ENCODE data around the gene CAMK2A. TPM values are rescaled to one million over a fixed set of nuclear protein-coding genes. Genes with fewer than 3 reads are reported as not detected.

Gene CAMK2A
- total RNA-seq, 6 experiments from 2014 or later: 0.09 to 0.64 (median 0.18) TPM

DNA sequence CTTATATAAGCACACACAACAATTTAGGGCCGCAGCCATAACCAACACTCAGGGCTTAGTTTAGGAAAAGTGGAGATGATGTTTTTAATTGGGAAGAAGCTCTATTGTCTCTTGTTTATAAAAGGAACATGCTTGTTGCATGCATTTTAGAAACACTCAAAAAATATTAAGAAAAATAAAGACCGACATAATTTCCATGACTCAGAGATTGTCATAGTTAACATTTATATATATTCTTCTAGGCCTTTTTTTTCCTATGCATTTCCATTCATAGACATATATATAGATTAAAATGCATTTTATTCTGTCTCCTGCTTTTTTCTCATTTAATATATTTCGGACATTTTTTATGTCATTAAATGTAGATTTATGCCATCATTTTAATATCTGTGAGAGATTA is 26.7 kb upstream of the CAMK2A start:
- H3K27ac Mint-ChIP-seq: peak overlapping the region; percentile 97
- H3K4me1 Mint-ChIP-seq (ENCODE audit: low read depth): peaks cover 75% of the 10 kb centered on the region
- no peak overlapping the region for H3K4me3 Mint-ChIP-seq
- DNase-seq: no peak
- TF ChIP-seq, protein P1, sequence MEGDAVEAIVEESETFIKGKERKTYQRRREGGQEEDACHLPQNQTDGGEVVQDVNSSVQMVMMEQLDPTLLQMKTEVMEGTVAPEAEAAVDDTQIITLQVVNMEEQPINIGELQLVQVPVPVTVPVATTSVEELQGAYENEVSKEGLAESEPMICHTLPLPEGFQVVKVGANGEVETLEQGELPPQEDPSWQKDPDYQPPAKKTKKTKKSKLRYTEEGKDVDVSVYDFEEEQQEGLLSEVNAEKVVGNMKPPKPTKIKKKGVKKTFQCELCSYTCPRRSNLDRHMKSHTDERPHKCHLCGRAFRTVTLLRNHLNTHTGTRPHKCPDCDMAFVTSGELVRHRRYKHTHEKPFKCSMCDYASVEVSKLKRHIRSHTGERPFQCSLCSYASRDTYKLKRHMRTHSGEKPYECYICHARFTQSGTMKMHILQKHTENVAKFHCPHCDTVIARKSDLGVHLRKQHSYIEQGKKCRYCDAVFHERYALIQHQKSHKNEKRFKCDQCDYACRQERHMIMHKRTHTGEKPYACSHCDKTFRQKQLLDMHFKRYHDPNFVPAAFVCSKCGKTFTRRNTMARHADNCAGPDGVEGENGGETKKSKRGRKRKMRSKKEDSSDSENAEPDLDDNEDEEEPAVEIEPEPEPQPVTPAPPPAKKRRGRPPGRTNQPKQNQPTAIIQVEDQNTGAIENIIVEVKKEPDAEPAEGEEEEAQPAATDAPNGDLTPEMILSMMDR (IDR thresholded peaks at IDR 0.05): no peak
- no peaks in the 10 kb centered on the region for H3K9me3 Mint-ChIP-seq
- peaks cover 5% of the 10 kb centered on the region for H3K27me3 Mint-ChIP-seq (ENCODE audit: insufficient read depth)
- no peaks in the 10 kb centered on the region for H3K36me3 Mint-ChIP-seq (ENCODE audit: low read depth)

DNA sequence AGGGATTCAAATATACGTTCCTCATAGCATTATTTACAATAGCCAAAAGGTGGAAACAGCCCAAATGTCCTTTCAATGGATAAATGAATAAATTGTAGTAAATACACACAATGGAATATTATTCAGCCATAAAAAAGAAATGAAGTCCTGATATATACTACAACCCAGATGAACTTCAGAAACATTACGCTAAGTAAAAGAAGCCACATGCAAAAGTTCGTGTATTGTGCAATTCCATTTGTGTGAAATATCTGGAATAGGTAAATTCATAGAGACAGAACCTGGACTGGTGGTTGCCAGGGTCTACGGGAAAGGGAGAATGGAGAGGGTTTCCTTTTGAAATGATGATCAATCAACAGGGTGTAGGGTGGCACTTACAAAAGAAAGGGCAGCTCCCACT is 25.7 kb upstream of the CAMK2A start:
- Mint-ChIP-seq H3K9me3 (no peaks in the 10 kb centered on the region), H3K36me3 (ENCODE audit: low read depth) (no peaks in the 10 kb centered on the region), H3K4me1 (ENCODE audit: low read depth) (peaks cover 78% of the 10 kb centered on the region), H3K27me3 (ENCODE audit: insufficient read depth) (peaks cover 5% of the 10 kb centered on the region), H3K4me3 (no peak overlapping the region), H3K27ac (no peak overlapping the region)
- no peak for DNase-seq
- TF ChIP-seq, protein P1 (IDR thresholded peaks at IDR 0.05): no peak

DNA sequence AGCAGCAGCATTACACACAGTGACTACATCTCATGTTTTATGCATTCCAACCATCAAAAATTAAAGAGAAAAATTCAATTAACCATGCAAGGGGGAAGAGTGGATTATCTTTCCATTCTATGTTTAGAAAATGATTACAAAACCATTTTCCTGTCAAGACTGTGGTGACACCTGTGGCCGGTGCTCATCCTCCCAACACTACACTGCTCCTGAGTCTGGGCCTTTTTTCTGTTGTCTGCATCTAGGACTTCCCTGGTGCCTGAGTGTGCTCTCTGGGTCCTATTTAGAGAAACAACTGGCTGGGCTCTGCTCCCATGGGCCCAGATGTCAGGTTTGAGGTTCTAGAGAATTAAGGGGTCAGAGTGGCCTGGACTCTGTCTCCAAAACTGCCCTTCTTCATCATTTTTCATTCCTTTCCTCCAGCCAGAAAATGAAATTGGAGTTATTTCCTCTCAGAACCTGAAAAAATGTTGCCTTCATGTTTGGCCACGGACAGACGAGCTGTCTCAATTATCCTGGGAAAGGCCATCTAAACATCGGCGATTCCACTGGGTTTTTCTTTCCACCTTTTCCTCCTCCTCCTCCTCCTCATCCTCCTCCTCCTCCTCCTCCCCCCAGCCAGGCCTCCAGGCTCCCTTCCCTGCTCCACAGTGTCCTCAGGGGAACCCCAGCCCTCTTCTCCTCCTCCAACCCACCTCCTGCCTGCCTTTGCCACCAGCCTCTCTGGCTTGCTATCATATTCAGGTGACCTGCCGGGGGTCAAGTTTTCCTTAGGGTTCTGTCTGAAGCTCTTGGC is 24.5 kb upstream of the CAMK2A start:
- no peaks in the 10 kb centered on the region for H3K36me3 Mint-ChIP-seq (ENCODE audit: low read depth)
- TF ChIP-seq, protein P1 (IDR thresholded peaks at IDR 0.05): no peak
- H3K9me3 Mint-ChIP-seq: no peaks in the 10 kb centered on the region
- DNase-seq: no peak
- no peak overlapping the region for H3K4me3 Mint-ChIP-seq
- no peak overlapping the region for H3K27ac Mint-ChIP-seq
- H3K4me1 Mint-ChIP-seq (ENCODE audit: low read depth): peaks cover 77% of the 10 kb centered on the region
- H3K27me3 Mint-ChIP-seq (ENCODE audit: insufficient read depth): peaks cover 2% of the 10 kb centered on the region; the same call in 1 of the 2 replicates

DNA sequence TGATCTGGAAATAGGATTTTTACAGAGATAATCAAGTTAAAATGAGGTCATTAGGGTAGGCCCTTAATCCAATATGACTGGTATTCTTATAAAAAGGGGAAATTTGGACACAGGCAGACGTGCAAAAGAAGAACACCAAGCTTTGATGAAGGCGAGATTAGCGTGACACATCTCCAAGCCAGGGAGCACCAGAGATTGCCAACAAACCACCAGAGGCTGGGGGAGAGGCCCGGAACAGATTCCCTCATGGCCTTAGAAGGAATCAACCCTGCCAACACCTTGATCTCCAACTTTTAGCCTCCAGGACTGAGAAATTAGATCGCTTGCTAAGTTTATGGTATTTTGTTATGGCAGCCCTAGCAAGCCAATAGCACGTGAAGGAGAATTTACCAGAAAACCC is 23.9 kb upstream of the CAMK2A start:
- no peaks in the 10 kb centered on the region for H3K36me3 Mint-ChIP-seq (ENCODE audit: low read depth)
- no peak overlapping the region for H3K4me3 Mint-ChIP-seq
- no peaks in the 10 kb centered on the region for H3K9me3 Mint-ChIP-seq
- H3K4me1 Mint-ChIP-seq (ENCODE audit: low read depth): peaks cover 72% of the 10 kb centered on the region
- TF ChIP-seq, protein P1 (IDR thresholded peaks at IDR 0.05): no peak
- no peak for DNase-seq
- H3K27ac Mint-ChIP-seq: no peak overlapping the region
- peaks cover 2% of the 10 kb centered on the region; the same call in 1 of the 2 replicates for H3K27me3 Mint-ChIP-seq (ENCODE audit: insufficient read depth)

DNA sequence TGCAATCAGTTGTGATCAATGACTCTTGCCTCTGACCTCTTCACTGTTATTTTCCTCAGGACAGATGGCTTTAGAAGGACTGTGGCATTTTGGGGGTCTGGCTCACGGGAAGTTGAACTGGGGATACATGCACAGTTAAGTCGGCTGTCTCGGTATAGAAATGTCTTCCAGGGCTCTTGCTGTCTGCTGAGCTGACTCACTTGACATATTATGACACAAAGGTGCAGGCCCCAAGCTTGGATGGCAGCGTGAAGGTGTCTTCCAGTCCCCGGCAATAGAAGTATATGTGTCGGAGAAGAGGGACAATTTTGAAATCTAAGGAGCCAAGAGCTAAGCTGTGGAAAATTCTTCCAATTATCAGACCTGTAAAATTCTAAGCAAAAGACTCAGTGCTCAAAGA is 22.9 kb upstream of the CAMK2A start:
- DNase-seq: no peak
- TF ChIP-seq, protein P1 (IDR thresholded peaks at IDR 0.05): no peak
- Mint-ChIP-seq H3K4me1 (ENCODE audit: low read depth) (peaks cover 69% of the 10 kb centered on the region), H3K9me3 (no peaks in the 10 kb centered on the region), H3K36me3 (ENCODE audit: low read depth) (no peaks in the 10 kb centered on the region), H3K27me3 (ENCODE audit: insufficient read depth) (peaks cover 2% of the 10 kb centered on the region; the same call in 1 of the 2 replicates), H3K27ac (no peak overlapping the region), H3K4me3 (no peak overlapping the region)

Measured in HFFc6 (cell line).